Colonic mucosa (tissue), 4 donors: ENCODE data around the gene IL17RD. TPM values are rescaled to one million over a fixed set of nuclear protein-coding genes. Genes with fewer than 3 reads are reported as not detected.

ENCODE experiments used
- DNase-seq: peaks from one replicate; pipeline ENCODE4 v3.0.0-alpha.2; 2020
- H3K27ac ChIP-seq: fragments of 200-600 bp; one replicate; pipeline ENCODE4 v1.8.0; 2021
- H3K27me3 ChIP-seq: fragments of 200-600 bp; one replicate; pipeline ENCODE4 v1.8.0; 2021
- H3K36me3 ChIP-seq: fragments of 200-600 bp; one replicate; pipeline ENCODE4 v1.8.0; 2021
- H3K4me1 ChIP-seq: fragments of 200-600 bp; one replicate; pipeline ENCODE4 v1.8.0; 2021; ENCODE audit warnings: mild to moderate bottlenecking
- H3K4me3 ChIP-seq: fragments of 200-600 bp; one replicate; pipeline ENCODE4 v1.8.0; 2021
- H3K9ac ChIP-seq, 2 donors: one replicate each; pipeline ENCODE4 v1.7.0; 2013; ENCODE audit warnings: control low read depth in 2 of 2, low read depth in 2 of 2, low read length in 2 of 2
- H3K9me3 ChIP-seq: fragments of 200-600 bp; one replicate; pipeline ENCODE4 v1.8.0; 2021
- intact Hi-C: fragments of 100-400 bp; cut with DNase I; formaldehyde crosslinking; loops from one replicate; pipeline ENCODE4 v1.14.1; 2022
- total RNA-seq, 2 donors: library from RNA; stranded (reverse); fragmentation: NEBNext Ultra II Directional in 1 of 2; extraction: Animal tissue kit (Norgen Biotek cat#: 25700) in 1 of 2; gene quantifications; one replicate each; pipeline ENCODE4 v1.2.1, GENCODE V29; 2021
- TF ChIP-seq, protein P1 (sequence below): fragments of 200-600 bp; IDR thresholded peaks from one replicate; pipeline ENCODE4 v1.8.0; 2022; ENCODE audit warnings: antibody characterized with exemption, mild to moderate bottlenecking
- donor health status: healthy.
- donor health status: DM: no; HTN: no; CAD: no.
- donor health status: DM: no; HTN: no; CAD: no.

The IL17RD gene
- total RNA-seq, 2 donors from 2014 or later, result 2.0 to 5.6 TPM

DNA sequence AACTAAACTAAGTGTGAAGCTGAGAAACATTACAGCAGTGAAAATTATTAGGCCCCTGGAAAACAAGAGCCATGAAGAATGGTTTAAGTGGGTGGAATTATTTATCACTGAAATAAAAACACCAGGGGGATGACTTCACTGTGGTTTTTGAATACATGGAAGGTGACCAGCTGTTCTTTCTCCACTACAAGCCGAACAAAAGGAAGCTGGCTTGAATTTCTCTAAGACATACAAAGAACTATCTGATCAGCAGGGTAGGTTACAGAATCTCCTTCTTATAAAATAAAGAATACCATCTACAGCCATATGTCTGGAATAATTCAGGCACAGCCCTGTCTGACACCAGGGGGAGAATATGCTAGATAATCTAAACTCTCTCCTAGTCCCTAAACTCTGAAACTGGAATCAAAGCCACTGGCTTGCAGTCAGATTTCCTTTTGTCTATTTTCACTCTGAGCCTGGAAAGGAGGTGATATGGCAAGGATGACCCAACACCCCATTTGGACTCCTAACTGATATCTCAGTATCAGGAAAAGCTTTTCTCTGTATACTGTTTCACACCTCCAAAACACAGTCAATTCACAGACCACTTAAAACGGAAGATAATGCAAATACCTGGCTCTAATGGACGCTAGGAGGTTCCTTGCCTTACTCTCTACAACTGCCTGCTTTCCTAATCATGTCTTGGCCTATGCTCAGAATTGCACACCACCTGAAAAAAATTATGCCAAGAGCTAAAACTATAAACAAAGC is 73.5 kb downstream of the IL17RD start:
- no peaks in the 10 kb centered on the region for H3K9me3 ChIP-seq
- H3K27me3 ChIP-seq, result no peaks in the 10 kb centered on the region
- intact Hi-C loops, result loop anchor here (10.0 kb wide), 1 partner anchor 387 kb away; no protein-coding TSS in a partner anchor
- no peak overlapping the region for H3K9ac ChIP-seq
- no peak for DNase-seq
- no peak overlapping the region for H3K4me3 ChIP-seq
- TF ChIP-seq, protein P1, sequence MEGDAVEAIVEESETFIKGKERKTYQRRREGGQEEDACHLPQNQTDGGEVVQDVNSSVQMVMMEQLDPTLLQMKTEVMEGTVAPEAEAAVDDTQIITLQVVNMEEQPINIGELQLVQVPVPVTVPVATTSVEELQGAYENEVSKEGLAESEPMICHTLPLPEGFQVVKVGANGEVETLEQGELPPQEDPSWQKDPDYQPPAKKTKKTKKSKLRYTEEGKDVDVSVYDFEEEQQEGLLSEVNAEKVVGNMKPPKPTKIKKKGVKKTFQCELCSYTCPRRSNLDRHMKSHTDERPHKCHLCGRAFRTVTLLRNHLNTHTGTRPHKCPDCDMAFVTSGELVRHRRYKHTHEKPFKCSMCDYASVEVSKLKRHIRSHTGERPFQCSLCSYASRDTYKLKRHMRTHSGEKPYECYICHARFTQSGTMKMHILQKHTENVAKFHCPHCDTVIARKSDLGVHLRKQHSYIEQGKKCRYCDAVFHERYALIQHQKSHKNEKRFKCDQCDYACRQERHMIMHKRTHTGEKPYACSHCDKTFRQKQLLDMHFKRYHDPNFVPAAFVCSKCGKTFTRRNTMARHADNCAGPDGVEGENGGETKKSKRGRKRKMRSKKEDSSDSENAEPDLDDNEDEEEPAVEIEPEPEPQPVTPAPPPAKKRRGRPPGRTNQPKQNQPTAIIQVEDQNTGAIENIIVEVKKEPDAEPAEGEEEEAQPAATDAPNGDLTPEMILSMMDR, result no peak
- H3K27ac ChIP-seq, result no peak overlapping the region
- H3K4me1 ChIP-seq, result no peaks in the 10 kb centered on the region
- no peaks in the 10 kb centered on the region for H3K36me3 ChIP-seq

DNA sequence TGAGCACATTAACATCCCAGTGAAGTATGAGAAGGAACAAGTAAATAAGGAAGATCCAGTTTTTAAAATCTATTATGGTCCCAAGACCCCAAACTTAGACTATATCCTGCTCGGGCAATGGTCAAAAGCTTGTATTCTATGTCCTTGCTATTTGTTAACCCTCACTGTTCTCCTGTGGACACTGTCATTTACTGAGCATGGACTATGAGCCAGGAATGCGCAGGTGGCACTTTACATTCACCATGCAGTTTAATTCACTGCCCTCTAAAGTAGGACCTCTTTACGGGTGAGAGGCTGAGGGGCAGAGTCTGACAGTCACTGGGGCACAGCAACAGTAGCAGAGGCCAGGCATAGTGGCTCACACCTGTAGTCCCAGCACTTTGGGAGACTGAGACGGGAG is 76.1 kb downstream of the IL17RD start:
- H3K36me3 ChIP-seq, result no peaks in the 10 kb centered on the region
- H3K4me3 ChIP-seq, result no peak overlapping the region
- H3K9ac ChIP-seq, result no peak overlapping the region
- no peaks in the 10 kb centered on the region for H3K4me1 ChIP-seq
- TF ChIP-seq, protein P1, result no peak
- H3K27me3 ChIP-seq, result no peaks in the 10 kb centered on the region
- no peak for DNase-seq
- no peak overlapping the region for H3K27ac ChIP-seq
- no peaks in the 10 kb centered on the region for H3K9me3 ChIP-seq
- intact Hi-C loops, result no loop called here

DNA sequence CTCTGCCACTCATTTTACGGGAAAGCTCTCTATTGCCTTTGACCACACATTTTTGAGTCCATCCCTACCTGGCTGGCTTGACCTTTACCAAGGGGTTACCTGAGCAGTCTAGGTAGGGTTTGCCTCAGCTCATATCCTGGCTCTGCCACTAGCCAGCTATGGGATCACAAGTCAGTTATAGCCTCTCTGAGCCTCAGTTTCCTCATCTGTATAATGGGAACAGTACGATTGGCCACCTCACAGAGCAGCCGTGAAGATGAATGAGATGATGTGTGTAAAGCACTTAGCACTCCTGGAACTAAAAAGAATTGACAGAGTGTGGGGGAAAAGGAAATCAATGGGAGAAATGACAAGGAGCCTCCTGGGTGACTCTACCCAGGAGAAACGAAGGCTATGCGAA is 76.7 kb downstream of the IL17RD start:
- intact Hi-C loops, result no loop called here
- Histone ChIP-seq H3K36me3 (no peaks in the 10 kb centered on the region), H3K9ac (no peak overlapping the region)

DNA sequence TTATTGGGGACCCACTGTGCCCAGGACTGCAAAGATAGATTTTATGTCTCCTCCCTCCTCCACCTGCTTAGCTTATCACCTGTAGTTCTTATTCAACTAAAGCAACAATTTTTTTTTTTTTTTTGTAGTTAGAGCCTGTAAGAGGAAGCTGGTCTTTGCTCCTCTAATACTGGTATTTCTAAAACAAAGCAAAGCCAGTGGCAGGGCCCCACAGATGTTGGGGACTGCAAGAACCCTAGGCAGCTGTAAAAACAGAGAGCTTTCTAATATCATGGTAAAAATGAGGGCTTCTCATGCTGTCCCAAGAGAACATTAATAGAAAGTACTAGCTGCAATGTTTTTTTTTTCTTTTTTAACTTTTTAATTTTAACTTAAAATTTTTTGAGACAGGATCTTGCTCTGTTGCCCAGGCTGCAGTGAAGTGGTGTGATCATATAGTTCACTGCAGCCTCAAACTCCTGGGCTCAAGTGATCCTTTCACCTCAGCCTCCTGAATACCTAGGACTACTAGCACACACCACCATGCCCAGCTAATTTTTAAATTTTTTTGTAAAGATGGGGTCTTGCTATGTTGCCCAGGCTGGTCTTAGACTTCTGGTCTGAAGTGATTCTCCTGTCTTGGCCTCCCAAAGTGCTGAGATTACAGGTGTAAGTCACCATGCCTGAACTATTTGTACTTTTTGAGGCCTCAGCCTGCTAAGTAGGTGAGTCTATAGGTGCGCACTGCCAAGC is 77.6 kb downstream of the IL17RD start:
- no peak overlapping the region for H3K9ac ChIP-seq
- no peak overlapping the region for H3K27ac ChIP-seq
- H3K4me3 ChIP-seq, result no peak overlapping the region
- no peaks in the 10 kb centered on the region for H3K4me1 ChIP-seq
- DNase-seq, result no peak
- H3K27me3 ChIP-seq, result no peaks in the 10 kb centered on the region
- intact Hi-C loops, result no loop called here
- TF ChIP-seq, protein P1, result no peak
- H3K9me3 ChIP-seq, result no peaks in the 10 kb centered on the region
- no peaks in the 10 kb centered on the region for H3K36me3 ChIP-seq

More for the DNA sequence above, 76.7 kb downstream of the IL17RD start:
- no peaks in the 10 kb centered on the region for H3K4me1 ChIP-seq
- no peak overlapping the region for H3K4me3 ChIP-seq
- no peak overlapping the region for H3K27ac ChIP-seq
- H3K27me3 ChIP-seq, result no peaks in the 10 kb centered on the region
- DNase-seq, result no peak
- TF ChIP-seq, protein P1, result no peak
- no peaks in the 10 kb centered on the region for H3K9me3 ChIP-seq

DNA sequence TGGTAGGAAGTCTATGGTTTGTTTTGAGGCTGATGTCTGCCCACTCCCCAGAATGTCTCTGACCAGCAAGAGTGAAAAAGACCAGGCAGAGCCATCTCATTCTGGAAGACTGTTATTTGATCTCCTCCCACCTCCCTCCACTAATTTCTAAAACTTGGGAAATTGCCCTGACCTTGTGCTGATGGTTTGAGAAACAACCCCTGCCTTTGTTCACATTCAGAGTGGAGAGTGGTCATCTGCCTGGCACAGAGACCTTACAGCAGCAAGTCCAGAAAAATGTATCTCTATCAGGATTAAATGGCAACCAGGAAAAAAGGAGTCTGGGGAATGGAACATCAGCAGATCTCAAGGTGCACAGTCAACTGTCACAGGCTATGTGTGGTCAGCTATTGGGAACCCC is 79.0 kb downstream of the IL17RD start:
- H3K4me3 ChIP-seq, result no peak overlapping the region
- H3K9ac ChIP-seq, result no peak overlapping the region
- H3K4me1 ChIP-seq, result no peaks in the 10 kb centered on the region
- TF ChIP-seq, protein P1, result no peak
- no peaks in the 10 kb centered on the region for H3K27me3 ChIP-seq
- no peak for DNase-seq
- H3K36me3 ChIP-seq, result no peaks in the 10 kb centered on the region
- no peak overlapping the region for H3K27ac ChIP-seq
- intact Hi-C loops, result no loop called here
- no peaks in the 10 kb centered on the region for H3K9me3 ChIP-seq
